SIG-M5 treated with dmso at 0.1 percent for 504 hours (cell line): ENCODE results near the gene MAPKAPK5.
"Not testable (repeated sequence)": the region's sequence is repeated elsewhere in the genome, so short reads cannot be mapped to it uniquely, and the experiment has no call there.

Source experiments
- DNase-seq: peaks from one replicate; lab custom pipeline; 2025; ENCODE audit not compliant: unreplicated experiment; lab: John Stamatoyannopoulos, UW

MAPKAPK5 gene, protein sequence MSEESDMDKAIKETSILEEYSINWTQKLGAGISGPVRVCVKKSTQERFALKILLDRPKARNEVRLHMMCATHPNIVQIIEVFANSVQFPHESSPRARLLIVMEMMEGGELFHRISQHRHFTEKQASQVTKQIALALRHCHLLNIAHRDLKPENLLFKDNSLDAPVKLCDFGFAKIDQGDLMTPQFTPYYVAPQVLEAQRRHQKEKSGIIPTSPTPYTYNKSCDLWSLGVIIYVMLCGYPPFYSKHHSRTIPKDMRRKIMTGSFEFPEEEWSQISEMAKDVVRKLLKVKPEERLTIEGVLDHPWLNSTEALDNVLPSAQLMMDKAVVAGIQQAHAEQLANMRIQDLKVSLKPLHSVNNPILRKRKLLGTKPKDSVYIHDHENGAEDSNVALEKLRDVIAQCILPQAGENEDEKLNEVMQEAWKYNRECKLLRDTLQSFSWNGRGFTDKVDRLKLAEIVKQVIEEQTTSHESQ

DNA sequence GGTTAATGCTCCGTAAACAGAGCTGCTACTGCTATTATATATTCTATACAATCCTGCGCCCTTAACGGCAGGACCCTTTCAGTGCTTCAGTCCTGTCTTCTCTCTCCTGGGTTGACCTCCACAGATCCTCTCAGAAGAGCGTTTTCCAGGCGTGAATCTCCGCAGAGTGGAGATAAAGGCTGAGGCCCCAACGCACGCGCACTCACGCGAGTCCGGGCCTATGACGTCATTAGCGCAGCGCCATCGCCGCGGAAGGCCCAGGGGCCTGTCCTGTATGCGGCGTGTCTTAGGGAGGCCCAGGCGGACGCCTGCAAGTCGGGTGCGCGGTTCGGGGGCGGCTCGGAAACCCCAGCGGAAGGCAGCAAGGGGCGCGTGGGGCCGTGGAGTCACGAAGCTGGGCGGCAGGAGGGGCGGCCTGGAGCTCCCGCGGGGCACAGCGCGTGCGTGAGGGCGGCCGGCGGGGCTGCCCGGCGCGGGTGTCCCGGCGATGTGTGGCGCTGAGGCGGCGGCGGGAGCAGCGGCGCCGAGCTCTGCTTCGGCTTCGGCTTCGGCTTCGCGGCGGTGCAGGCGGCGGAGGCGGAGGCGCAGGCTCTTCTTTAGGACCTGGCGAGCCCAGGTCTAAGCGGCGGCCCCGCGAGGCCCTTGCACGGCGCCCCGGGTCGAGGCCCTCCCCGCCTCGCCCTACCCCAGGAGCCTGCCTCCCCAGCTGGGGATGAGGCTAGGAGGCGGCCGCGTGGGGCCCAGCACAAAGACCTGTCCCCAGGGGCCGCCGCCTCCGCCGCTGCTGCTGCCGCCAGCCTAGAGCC lies at the start of gene MAPKAPK5:
TSS of gene MAPKAPK5 (plus strand) at position 479 of the 806 bp plus-strand sequence. CDS start 506 bp downstream, outside the sequence.
- DNase-seq = peak; percentile 92

DNA sequence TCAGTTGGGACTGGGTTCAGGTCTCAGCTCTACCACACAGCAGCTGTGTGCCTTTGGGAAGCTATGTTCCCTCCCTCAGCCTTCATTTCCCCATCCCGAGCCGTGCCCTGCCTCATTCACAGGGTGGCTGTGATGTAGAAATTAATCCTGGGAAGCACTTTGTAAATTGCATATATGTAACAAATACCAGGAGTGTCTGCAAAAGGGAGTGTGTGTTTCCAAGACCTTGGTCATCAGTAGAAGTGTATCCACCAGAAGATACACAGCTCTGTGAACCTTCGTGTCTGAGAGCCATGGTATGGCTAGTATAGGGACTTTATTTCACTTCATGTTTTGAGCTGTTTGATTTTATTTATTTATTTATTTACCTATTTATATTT lies 49.2 kb upstream of the MAPKAPK5 start:
- no peak for DNase-seq

DNA sequence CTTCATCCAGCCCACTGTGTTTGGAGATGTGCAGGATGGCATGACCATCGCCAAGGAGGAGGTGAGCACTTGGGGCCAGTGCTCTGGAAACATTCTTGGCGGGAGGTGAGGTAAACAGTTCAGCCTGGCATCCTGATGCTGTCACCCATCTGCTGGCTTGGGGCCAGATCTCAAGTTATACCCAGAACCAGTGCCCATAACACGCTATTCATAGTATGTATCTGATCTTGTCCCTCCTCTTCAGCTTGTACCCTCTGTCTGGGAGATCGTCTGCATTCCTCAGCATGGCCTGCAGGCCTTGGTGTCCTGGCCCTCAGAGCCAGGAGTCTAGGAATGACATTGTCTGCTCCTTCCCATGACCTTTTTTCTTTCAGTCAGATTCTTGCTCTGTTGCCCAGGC lies 43.8 kb upstream of the MAPKAPK5 start:
- no peak for DNase-seq

DNA sequence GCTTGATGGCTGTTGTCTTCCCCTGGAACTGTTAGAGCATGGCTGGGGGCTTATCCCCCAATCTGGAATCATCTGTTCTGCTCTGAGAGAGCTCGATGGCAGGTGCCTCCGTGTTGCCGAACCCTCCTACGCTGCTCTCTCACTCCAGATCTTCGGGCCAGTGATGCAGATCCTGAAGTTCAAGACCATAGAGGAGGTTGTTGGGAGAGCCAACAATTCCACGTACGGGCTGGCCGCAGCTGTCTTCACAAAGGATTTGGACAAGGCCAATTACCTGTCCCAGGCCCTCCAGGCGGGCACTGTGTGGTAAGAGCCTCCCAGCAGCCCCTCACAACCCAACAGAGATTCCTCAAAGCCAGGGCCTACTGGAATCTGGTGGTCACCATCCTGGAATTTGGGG lies 42.3 kb upstream of the MAPKAPK5 start:
- DNase-seq = no peak

DNA sequence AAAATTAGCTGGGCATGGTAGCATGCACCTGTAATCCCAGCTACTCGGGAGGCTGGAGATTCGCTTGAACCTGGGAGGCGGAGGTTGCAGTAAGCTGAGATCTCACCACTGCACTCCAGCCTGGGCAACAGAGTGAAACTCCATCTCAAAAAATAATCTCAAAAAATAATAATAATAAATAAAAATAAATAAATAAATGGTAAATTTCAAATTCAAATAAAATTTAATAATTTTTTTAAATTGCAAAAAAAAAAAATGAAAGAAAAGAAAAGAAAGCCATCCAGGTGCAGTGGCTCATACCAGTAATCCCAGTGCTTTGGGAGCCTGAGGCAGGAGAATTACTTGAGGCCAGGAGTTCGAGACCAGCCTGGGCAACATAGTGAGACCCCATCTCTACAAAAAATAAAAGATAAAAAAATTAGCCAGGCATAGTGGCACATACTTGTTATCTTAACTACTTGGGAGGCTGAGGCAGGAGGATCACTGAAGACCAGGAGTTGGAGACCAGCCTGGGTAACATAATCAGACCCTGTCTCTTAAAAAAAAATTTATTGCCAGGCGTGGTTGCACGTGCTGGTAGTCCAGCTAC lies 38.9 kb upstream of the MAPKAPK5 start:
- no peak for DNase-seq

DNA sequence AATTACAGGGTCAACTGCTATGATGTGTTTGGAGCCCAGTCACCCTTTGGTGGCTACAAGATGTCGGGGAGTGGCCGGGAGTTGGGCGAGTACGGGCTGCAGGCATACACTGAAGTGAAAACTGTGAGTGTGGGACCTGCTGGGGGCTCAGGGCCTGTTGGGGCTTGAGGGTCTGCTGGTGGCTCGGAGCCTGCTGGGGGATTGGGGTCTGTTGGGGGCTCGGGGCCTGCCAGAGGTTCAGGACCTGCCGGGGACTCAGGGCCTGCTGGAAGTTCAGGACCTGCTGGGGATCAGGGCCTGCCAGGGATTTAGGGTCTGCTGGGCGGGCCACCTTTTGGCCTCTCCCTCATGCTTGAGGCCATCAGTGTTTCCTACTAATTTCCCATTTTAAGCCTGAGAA lies 38.2 kb upstream of the MAPKAPK5 start:
- no peak for DNase-seq

DNA sequence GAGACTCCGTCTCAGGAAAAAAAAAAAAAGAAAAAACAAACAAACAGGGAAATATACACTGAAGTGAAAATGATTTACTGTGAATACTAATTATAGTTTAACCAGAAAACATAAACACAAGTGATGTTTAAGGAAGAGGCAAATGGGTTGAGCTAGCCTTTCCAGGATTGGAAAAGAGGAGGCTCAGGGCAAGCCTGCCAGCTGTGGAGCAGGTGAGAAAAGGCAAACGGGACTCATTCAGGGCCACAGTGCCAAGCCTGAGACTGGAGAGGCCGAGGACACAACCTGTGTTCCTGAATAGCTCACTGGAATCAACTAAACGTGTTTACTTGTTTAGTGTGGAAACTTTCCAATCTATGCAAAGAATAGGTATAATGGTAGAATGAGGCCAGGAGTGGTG lies 35.7 kb upstream of the MAPKAPK5 start:
- DNase-seq = no peak

DNA sequence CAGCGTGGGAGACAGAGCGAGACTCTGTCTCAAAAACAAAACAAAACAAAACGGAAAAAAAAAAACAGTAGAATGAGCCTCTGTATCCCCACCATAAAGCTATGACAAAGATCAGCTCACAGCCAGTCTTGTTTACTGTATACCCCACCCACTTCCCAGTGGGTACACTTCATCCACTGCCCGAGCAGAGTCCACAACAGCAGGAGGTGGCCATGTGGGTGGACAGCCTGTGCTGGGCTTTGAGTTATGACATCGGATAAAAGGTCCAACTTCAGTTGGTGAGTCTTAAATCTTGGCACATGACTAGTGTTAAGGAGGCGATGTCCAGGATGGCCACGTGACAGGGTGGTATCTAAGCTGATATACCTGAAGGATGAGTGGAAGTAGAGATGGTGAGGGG lies 34.8 kb upstream of the MAPKAPK5 start:
- no peak for DNase-seq

DNA sequence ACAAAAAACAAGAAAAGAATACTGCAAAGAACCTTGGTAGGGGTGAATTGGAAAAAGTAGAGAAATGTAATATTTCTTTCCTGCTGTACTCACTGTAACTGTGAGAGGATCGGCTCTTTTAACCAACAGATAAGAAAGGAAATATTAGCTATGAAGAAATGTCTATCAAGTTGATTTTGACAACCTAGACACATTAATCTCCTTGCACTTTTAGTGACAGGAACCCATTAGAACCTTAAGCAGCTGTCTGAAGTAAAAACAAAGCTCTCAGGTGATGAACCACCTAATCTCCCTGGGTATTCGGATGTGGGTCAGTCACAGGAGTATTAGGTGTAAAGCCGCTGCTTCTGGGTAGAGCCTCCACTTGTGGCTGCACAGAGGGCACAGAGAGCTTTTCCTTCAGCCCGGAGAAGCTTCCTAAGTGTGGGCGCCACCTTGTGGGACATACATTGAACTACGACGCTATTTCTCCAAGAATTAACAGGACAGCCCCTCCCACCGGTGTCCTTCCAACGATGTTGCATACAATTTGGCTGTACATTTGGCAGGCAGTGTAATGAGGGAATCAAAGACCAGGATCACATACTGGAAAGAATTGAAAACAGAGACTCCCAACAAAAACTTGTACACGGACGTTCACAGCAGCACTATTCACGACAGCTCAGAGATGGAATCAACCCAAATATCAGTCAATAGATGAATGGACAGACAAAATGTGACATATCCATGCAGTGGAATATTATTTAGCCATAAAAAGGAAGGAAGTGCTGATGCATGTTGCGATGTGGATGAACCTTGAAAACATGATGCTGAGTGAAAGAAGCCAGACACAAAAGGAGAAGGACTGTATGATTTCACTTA lies 28.9 kb upstream of the MAPKAPK5 start:
- peak; percentile 91 for DNase-seq

DNA sequence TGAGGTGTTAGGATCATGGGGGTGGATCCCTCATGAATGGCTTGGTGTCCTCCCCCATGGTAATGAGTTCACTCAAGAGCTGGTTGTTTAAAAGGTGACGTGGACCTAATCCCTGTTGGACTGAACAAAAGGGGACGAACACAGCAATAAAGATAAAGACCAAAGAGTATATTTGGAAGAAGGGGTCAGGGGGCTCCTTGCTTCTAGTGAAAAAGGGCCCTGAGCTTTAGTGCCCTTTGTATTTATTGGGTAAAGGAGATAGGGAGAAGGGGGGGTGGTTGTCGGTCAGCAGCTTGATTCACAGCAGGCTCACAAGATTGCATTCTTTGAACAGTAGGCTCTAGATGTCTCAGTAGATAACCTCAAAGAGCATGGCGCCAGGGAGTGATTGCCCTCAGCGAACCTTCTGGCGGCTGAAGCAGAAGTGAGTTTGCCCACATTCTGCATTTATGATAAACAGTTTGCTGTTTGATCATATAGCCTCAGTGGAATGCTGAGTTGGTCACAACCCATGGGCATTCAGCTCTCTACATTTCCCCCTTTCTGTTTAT lies 25.9 kb upstream of the MAPKAPK5 start:
- no peak for DNase-seq

DNA sequence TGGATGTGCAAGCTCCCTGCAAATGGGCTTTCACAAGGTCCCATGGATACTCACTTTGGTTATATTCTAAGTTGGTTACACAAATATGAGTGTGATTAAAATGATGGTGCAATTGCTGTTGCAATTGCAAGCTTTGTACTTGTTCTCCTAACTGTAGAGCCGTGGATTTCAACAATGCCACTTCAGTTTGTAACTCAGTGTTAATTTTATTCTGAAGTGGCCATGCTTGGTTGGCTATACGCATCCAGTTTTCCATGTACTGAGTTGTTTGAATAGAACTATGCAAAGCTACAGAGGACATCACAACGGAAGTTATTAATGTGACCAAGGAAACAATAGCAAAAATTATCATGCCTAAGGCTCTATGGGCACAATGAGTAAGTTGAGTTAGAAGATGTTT lies 25.1 kb upstream of the MAPKAPK5 start:
- DNase-seq = not testable (repeated sequence)

DNA sequence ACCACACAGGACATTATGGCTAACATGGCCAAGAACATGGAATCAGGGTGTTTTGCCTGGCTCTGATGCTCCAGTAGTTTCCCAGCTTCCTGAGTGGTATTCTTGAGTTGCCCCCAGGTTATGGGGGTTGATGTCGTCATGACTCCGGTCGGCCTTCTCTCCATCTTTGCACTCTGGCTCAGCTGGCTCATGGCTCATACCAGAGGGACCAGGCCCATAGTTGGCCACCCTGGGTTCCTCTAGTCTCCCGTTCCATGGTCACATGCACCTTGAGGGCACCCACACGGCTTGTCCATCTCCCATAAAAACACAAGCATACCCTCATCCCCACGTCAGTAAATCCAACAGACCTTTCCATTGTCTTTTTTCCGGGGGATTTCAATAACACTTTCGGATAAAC lies 23.7 kb upstream of the MAPKAPK5 start:
- no peak for DNase-seq

DNA sequence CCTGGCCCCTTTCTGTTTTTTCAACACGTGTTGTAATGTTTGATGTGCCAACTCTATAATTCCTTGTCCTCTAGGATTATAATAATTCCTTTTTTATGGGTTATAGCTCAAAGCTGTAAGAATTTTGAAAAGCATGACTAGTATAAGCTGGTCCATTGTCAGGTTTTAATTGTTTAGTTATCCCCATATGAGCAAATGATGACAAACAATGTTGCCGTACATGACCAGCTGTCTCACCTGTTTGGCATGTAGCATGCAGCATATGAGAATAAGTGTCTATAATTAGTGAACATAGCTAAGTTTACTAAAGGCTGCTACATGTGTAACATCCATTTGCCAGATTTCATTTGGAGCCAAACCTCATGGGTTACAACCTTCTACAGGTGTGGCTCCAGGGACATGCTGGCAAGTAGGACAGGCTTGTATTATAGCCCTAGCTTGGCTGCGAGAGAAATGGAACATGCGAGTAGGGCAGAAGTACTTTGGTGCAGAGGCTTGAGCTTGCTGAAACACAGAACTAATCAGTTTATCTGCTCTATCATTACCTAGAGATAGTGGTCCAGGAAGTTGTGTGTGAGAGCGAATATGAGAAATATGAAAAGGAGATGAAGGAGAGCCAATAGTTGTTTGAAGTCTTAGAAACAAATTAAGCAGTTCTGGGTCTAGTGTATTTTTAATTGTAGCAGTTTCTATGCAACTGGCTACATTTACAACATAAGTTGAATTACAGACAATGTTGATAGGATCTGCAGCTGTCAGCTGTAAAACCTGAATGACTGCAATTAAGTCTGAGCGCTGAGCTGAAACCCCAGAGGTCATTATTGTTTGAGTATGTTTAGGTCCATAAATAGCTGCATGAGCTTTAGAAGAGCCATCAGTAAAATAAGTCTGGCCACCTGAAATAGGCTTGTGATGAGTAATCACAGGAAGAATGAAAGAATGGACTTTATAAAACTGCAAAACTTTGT lies 22.6 kb upstream of the MAPKAPK5 start:
- peak; percentile 43 for DNase-seq

DNA sequence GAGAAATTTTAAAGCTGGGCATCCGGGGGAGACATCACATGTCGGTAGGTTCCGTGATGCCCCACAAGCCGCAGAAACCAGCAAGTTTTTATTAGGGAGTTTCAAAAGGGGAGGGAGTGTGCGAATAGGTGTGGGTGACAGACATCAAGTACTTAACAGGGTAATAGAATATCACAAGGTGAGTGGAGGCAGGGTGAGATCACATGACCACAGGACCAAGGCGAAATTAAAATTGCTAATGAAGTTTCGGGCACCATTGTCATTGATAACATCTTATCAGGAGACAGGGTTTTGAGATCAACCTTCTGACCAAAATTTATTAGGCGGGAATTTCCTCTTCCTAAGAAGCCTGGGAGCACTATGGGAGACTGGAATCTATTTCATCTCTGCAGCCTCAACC lies 21.2 kb upstream of the MAPKAPK5 start:
- DNase-seq = not testable (repeated sequence)

DNA sequence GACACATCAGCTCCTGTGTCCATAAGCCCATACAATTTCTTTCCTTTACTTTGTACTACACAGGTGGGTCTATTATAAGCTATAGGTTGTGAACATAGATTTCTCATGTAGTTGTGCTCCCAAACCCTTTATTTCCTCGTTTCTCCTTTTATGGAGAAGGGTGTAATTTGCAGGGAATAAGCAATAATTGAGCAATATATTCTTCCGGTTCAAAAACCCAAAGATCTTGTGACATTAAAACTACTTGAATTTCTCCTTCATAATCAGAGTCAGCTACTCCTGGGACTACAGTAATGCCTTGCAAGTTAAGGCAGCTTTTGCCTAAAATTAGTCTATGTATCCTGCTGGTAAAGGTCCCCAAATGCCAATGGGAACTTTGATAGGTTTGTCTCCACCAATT lies 19.1 kb upstream of the MAPKAPK5 start:
- DNase-seq = peak; percentile 32

DNA sequence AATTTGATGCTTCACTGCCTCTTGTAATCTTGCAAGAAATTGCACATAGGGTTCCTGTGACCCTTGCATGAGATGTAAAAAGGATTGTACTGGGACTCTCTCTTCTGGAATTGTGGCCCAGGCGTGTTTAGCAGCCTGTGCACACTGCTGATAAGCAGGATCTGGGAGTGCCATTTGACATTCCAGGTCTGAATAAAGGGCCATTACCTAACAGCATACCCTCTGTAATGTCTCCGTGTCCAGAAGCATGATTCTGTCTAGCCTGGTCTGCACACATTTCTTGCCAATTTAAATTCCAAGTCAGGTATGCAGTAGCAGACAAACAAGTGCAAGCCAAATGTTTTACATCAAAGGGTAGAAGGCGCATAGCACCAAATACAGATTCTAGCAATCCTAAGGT lies 18.1 kb upstream of the MAPKAPK5 start:
- no peak for DNase-seq

DNA sequence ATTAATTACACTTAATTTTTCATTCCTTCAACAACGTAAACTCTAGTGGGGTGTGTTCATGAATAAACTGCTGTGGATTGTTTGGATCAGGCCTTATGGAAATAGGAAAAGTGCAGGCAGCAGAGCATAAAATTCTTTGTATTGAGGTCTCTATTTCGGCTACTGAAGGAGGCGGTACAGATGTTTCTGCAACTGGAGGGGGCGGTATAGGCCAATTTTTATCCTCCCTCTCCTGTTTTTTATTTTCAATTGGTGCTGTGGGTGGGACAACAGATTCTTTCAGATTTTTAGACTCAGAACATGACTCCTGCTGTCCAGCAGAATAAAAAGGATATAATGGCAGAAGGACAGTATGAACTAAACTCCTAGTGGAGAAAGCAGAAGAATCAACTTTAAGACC lies 17.7 kb upstream of the MAPKAPK5 start:
- DNase-seq = not testable (repeated sequence)

DNA sequence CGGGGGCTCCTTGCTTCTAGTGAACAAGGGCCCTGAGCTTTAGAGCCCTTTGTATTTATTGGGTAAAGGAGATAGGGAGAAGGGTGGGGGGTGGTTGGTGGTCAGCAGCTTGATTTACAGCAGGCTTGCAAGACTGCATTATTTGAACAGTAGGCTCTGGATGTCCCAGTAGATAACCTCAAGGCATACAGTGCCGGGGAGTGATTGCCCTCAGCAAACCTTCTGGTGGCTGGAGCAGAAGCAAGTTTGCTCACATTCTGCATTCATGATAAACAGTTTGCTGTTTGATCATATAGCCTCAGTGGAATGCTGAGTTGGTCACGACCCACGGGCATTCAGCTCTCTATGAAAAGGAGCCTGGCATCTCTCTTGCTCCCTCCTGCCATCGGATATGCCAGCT lies 16.5 kb upstream of the MAPKAPK5 start:
- no peak for DNase-seq

DNA sequence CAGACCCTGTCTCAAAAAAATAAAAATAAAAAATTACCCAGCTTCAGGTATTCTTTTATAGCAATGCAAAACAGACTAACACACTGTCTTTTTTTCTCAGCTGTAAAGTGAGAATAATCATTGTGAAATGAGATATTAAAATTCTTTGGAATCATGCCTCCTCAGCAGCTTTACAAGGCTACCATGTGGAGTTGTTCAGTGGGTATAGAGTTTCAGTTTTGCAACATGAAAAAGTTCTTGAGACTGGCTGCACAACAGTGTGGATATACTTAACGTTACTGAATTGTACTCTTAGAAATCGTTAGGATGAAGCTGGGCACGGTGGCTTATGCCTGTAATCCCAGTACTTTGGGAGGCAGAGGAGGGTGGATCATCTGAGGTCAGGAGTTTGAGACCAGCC lies 15.7 kb upstream of the MAPKAPK5 start:
- DNase-seq = no peak
